IMR-90 (cell line): ENCODE results near the gene EIF4E1B.

Source experiments
- BHLHE40 ChIP-seq: fragments of 150-350 bp; IDR thresholded peaks from 2 replicates; pipeline ENCODE4 v1.6.1; 2016; ENCODE audit warnings: mild to moderate bottlenecking, low read depth, low read length
- CHD1 ChIP-seq: IDR thresholded peaks from 2 replicates; pipeline ENCODE4 v1.6.1; 2012; ENCODE audit warnings: low read depth, low read length, improper control_type of control experiment
- CTCF ChIP-seq: conservative IDR thresholded peaks from 2 replicates; pipeline ENCODE4 v1.5.1; 2012; ENCODE audit warnings: mild to moderate bottlenecking, low read depth, low read length, improper control_type of control experiment
- ELK1 ChIP-seq: fragments of 150-350 bp; IDR thresholded peaks from 2 replicates; pipeline ENCODE4 v1.6.1; 2016; ENCODE audit warnings: low read depth, mild to moderate bottlenecking, low read length, moderate library complexity, borderline replicate concordance
- MAFK ChIP-seq: IDR thresholded peaks from 2 replicates; pipeline ENCODE4 v1.6.1; 2012; ENCODE audit warnings: low read depth, low read length, improper control_type of control experiment
- POLR2A ChIP-seq: IDR thresholded peaks from 2 replicates; pipeline ENCODE4 v1.6.1; 2012; ENCODE audit warnings: mild to moderate bottlenecking, low read depth, low read length
- RAD21 ChIP-seq: IDR thresholded peaks from 2 replicates; pipeline ENCODE4 v1.6.1; 2012; ENCODE audit warnings: low read length, improper control_type of control experiment
- RCOR1 ChIP-seq: IDR thresholded peaks from 2 replicates; pipeline ENCODE4 v1.6.1; 2012; ENCODE audit warnings: mild to moderate bottlenecking, low read length, improper control_type of control experiment; ENCODE audit not compliant: insufficient replicate concordance
- RFX5 ChIP-seq: IDR thresholded peaks from 2 replicates; pipeline ENCODE4 v1.8.0; 2012; ENCODE audit warnings: low read depth, mild to moderate bottlenecking, low read length, moderate library complexity
- SMC3 ChIP-seq: fragments of 150-350 bp; IDR thresholded peaks from 2 replicates; pipeline ENCODE4 v1.6.1; 2016; ENCODE audit warnings: low read depth, mild to moderate bottlenecking, antibody characterized with exemption, low read length, moderate library complexity
- TF ChIP-seq, protein P1 (sequence below): fragments of 150-350 bp; IDR thresholded peaks from 2 replicates; pipeline ENCODE4 v1.6.1; 2017; ENCODE audit warnings: mild to moderate bottlenecking, antibody characterized with exemption, low read length, low read depth

- TF ChIP-seq POLR2A (no peak), CTCF (no peak), BHLHE40 (no peak), RCOR1 (no peak), RAD21 (no peak), MAFK (no peak), RFX5 (no peak), SMC3 (no peak), CHD1 (no peak), ELK1 (no peak)
- TF ChIP-seq, protein P1, sequence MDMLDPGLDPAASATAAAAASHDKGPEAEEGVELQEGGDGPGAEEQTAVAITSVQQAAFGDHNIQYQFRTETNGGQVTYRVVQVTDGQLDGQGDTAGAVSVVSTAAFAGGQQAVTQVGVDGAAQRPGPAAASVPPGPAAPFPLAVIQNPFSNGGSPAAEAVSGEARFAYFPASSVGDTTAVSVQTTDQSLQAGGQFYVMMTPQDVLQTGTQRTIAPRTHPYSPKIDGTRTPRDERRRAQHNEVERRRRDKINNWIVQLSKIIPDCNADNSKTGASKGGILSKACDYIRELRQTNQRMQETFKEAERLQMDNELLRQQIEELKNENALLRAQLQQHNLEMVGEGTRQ: no peak
Measured at GRCh38 chr5:176642675-176643490, 12.4 kb downstream of the EIF4E1B start.
